GM12878 (cell line): ENCODE results near the gene ZDHHC22. TPM values are rescaled to one million over a fixed set of nuclear protein-coding genes. Genes with fewer than 3 reads are reported as not detected.

ENCODE experiments used
- MYC ChIP-seq: IDR thresholded peaks from 2 replicates; pipeline ENCODE4 v1.6.1; 2011; ENCODE audit warnings: mild to moderate bottlenecking, low read length, moderate library complexity, inconsistent platforms; ENCODE audit not compliant: insufficient read depth, insufficient replicate concordance, insufficient read length, severe bottlenecking
- RCOR1 ChIP-seq: conservative IDR thresholded peaks from 2 replicates; pipeline ENCODE4 v1.6.1; 2012; ENCODE audit warnings: low read depth, low read length, improper control_type of control experiment
- YBX1 ChIP-seq: fragments of 450-650 bp; IDR thresholded peaks from 2 replicates; pipeline ENCODE4 v1.6.1; 2016; ENCODE audit warnings: antibody characterized with exemption
- ZNF24 ChIP-seq: fragments of 450-650 bp; IDR thresholded peaks from 2 replicates; pipeline ENCODE4 v1.6.1; 2017; ENCODE audit warnings: antibody characterized with exemption, mild to moderate bottlenecking
- polyA plus RNA-seq, 11 experiments: library from polyadenylated mRNA; depleted of rRNA in 4 of 11; unstranded in 6 of 11; stranded (reverse) in 5 of 11; fragments of >200 nt; fragmentation: Nextera tagmentation in 4 of 11; fragmentation: Illumina TruSeq in 1 of 11; extraction: Ambion mirVana in 4 of 11; extraction: Trizol in 1 of 11; gene quantifications; 1 replicate in 1 of 11; 2 replicates in 10 of 11; pipeline versions ENCODE4 v1.2.1 to v1.2.3, GENCODE V29; 2011 to 2016; ENCODE audit warnings: inconsistent platforms in 2 of 11, missing spikeins in 2 of 11, low read depth in 1 of 11
- total RNA-seq, 4 experiments: library from RNA; depleted of rRNA in 3 of 4; stranded (reverse); fragments of >200 nt in 3 of 4; fragmentation: Illumina TruSeq in 1 of 4; extraction: Trizol in 1 of 4; gene quantifications; 2 replicates each; pipeline versions ENCODE4 v1.2.1 to v1.2.3, GENCODE V29; 2013 to 2021
- TF ChIP-seq, protein P1 (sequence below), 3 experiments: IDR thresholded peaks in 2 of 3; conservative IDR thresholded peaks in 1 of 3; 2 replicates each; pipeline ENCODE4 v1.5.1; 2011; ENCODE audit warnings: low read depth in 3 of 3, low read length in 3 of 3, mild to moderate bottlenecking in 3 of 3, control low read depth in 2 of 3, moderate library complexity in 2 of 3, inconsistent platforms in 1 of 3, mixed read lengths in 1 of 3; ENCODE audit not compliant: control insufficient read depth in 2 of 3, insufficient read depth in 1 of 3; ENCODE audit errors: extremely low read depth in 1 of 3
- TF ChIP-seq, protein P2 (sequence below): fragments of 450-650 bp; formaldehyde crosslinking; IDR thresholded peaks from 2 replicates; pipeline ENCODE4 v1.4.0; 2020; ENCODE audit warnings: mild to moderate bottlenecking, moderate library complexity
- TF ChIP-seq, protein P3 (sequence below): fragments of 450-650 bp; IDR thresholded peaks from 2 replicates; pipeline ENCODE4 v1.6.1; 2017; ENCODE audit warnings: low read depth, mild to moderate bottlenecking, moderate library complexity

Gene ZDHHC22
- total and polyA plus RNA-seq, 10 of the 15 experiments (the other 5 are each of a cell fraction or from before 2014, with no cell fraction given) = 0.06 TPM; not detected in 9

DNA sequence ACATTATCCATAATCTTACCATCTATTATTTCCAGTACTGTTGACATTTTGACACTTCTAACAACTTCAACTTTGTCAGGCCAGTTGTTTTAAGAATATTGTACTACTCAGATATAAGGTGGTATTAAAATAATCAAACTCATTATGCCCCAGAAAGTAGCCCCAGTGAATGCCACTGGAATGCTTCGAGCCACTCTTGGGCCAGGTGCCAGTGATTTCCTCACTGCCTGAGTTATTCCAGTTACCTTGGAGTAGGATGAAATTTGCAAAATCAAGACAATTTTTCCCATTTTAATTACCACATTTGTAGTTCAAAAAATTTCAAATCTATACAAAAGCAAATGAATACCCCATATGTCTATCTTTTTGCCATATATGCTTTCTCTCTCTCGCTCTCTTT is 34.4 kb downstream of the ZDHHC22 start (continued):
- TF ChIP-seq, protein P1, sequence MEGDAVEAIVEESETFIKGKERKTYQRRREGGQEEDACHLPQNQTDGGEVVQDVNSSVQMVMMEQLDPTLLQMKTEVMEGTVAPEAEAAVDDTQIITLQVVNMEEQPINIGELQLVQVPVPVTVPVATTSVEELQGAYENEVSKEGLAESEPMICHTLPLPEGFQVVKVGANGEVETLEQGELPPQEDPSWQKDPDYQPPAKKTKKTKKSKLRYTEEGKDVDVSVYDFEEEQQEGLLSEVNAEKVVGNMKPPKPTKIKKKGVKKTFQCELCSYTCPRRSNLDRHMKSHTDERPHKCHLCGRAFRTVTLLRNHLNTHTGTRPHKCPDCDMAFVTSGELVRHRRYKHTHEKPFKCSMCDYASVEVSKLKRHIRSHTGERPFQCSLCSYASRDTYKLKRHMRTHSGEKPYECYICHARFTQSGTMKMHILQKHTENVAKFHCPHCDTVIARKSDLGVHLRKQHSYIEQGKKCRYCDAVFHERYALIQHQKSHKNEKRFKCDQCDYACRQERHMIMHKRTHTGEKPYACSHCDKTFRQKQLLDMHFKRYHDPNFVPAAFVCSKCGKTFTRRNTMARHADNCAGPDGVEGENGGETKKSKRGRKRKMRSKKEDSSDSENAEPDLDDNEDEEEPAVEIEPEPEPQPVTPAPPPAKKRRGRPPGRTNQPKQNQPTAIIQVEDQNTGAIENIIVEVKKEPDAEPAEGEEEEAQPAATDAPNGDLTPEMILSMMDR (IDR thresholded peaks at IDR 0.05 in 2 of 3, conservative IDR thresholded peaks at IDR 0.05 in 1 of 3; ENCODE audit: control insufficient read depth in 2 of 3, extremely low read depth in 1 of 3, insufficient read depth in 1 of 3, low read depth in 3 of 3, low read length in 3 of 3) = no peak
- TF ChIP-seq, protein P2, sequence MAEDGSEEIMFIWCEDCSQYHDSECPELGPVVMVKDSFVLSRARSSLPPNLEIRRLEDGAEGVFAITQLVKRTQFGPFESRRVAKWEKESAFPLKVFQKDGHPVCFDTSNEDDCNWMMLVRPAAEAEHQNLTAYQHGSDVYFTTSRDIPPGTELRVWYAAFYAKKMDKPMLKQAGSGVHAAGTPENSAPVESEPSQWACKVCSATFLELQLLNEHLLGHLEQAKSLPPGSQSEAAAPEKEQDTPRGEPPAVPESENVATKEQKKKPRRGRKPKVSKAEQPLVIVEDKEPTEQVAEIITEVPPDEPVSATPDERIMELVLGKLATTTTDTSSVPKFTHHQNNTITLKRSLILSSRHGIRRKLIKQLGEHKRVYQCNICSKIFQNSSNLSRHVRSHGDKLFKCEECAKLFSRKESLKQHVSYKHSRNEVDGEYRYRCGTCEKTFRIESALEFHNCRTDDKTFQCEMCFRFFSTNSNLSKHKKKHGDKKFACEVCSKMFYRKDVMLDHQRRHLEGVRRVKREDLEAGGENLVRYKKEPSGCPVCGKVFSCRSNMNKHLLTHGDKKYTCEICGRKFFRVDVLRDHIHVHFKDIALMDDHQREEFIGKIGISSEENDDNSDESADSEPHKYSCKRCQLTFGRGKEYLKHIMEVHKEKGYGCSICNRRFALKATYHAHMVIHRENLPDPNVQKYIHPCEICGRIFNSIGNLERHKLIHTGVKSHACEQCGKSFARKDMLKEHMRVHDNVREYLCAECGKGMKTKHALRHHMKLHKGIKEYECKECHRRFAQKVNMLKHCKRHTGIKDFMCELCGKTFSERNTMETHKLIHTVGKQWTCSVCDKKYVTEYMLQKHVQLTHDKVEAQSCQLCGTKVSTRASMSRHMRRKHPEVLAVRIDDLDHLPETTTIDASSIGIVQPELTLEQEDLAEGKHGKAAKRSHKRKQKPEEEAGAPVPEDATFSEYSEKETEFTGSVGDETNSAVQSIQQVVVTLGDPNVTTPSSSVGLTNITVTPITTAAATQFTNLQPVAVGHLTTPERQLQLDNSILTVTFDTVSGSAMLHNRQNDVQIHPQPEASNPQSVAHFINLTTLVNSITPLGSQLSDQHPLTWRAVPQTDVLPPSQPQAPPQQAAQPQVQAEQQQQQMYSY (CRISPR knock-in tag) = no peak
- TF ChIP-seq RCOR1 (no peak), YBX1 (no peak), MYC (no peak), ZNF24 (no peak)
- TF ChIP-seq, protein P3, sequence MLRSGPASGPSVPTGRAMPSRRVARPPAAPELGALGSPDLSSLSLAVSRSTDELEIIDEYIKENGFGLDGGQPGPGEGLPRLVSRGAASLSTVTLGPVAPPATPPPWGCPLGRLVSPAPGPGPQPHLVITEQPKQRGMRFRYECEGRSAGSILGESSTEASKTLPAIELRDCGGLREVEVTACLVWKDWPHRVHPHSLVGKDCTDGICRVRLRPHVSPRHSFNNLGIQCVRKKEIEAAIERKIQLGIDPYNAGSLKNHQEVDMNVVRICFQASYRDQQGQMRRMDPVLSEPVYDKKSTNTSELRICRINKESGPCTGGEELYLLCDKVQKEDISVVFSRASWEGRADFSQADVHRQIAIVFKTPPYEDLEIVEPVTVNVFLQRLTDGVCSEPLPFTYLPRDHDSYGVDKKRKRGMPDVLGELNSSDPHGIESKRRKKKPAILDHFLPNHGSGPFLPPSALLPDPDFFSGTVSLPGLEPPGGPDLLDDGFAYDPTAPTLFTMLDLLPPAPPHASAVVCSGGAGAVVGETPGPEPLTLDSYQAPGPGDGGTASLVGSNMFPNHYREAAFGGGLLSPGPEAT = no peak
